SIG-M5 (cell line): Measurements from ENCODE around the gene SPDYE2.
"Not testable (repeated sequence)": the region's sequence is repeated elsewhere in the genome, so short reads cannot be mapped to it uniquely, and the experiment has no call there.

ENCODE experiments used
- DNase-seq: peaks from one replicate; lab custom pipeline; 2025; lab: John Stamatoyannopoulos, UW

Gene SPDYE2

GRCh38 chr7:102550808-102551422, at the start of gene SPDYE2:
TSS of gene SPDYE2 (plus strand) at chr7:102551226. CDS start at chr7:102553256, 2,030 bp downstream.
- DNase-seq = not testable (repeated sequence)

GRCh38 chr7:102503141-102503540, 47.9 kb upstream of the SPDYE2 start:
- not testable (repeated sequence) for DNase-seq

GRCh38 chr7:102505298-102506185, 45.5 kb upstream of the SPDYE2 start:
- not testable (repeated sequence) for DNase-seq

- not testable (repeated sequence) for DNase-seq
Measured at GRCh38 chr7:102507410-102508088, 43.5 kb upstream of the SPDYE2 start.

GRCh38 chr7:102510575-102510974, 40.5 kb upstream of the SPDYE2 start:
- not testable (repeated sequence) for DNase-seq

- DNase-seq = not testable (repeated sequence)
Measured at GRCh38 chr7:102511860-102512522, 39.0 kb upstream of the SPDYE2 start.

GRCh38 chr7:102512642-102513221, 38.3 kb upstream of the SPDYE2 start:
- DNase-seq = not testable (repeated sequence)

- not testable (repeated sequence) for DNase-seq
Measured at GRCh38 chr7:102514881-102515721, 35.9 kb upstream of the SPDYE2 start.

GRCh38 chr7:102515889-102516288, 35.1 kb upstream of the SPDYE2 start:
- not testable (repeated sequence) for DNase-seq

GRCh38 chr7:102516951-102517350, 34.1 kb upstream of the SPDYE2 start:
- DNase-seq = not testable (repeated sequence)

- not testable (repeated sequence) for DNase-seq
Measured at GRCh38 chr7:102517550-102518147, 33.4 kb upstream of the SPDYE2 start, which contains the start of gene RASA4B. TSS of gene RASA4B (minus strand) at chr7:102517777. CDS start at chr7:102517710, 67 bp downstream.

- not testable (repeated sequence) for DNase-seq
Measured at GRCh38 chr7:102520797-102521196, 30.2 kb upstream of the SPDYE2 start.

- not testable (repeated sequence) for DNase-seq
Measured at GRCh38 chr7:102524803-102525202, 26.2 kb upstream of the SPDYE2 start.

- DNase-seq = not testable (repeated sequence)
Measured at GRCh38 chr7:102527182-102527581, 23.8 kb upstream of the SPDYE2 start.

GRCh38 chr7:102527822-102528793, 22.9 kb upstream of the SPDYE2 start:
- not testable (repeated sequence) for DNase-seq

- DNase-seq = not testable (repeated sequence)
Measured at GRCh38 chr7:102531583-102531982, 19.4 kb upstream of the SPDYE2 start.

GRCh38 chr7:102532127-102532526, 18.9 kb upstream of the SPDYE2 start:
- DNase-seq = not testable (repeated sequence)

- not testable (repeated sequence) for DNase-seq
Measured at GRCh38 chr7:102535062-102535615, 15.9 kb upstream of the SPDYE2 start.
